D341Med (cell line): ENCODE results near the gene UMODL1.

Source experiments
- DNase-seq: peaks from one replicate; pipeline ENCODE4 v3.0.0; 2012; ENCODE audit warnings: low spot score

Gene UMODL1

GRCh38 chr21:42079008-42079938, 8.2 kb downstream of the UMODL1 start:
- no peak for DNase-seq

- DNase-seq, result no peak
Observed at GRCh38 chr21:42079939-42080787, 9.0 kb downstream of the UMODL1 start.

GRCh38 chr21:42080788-42081083, 9.6 kb downstream of the UMODL1 start:
- DNase-seq, result no peak

- DNase-seq, result no peak
Observed at GRCh38 chr21:42081138-42081537, 10.0 kb downstream of the UMODL1 start.

- DNase-seq, result no peak
Observed at GRCh38 chr21:42081931-42082381, 10.8 kb downstream of the UMODL1 start.

GRCh38 chr21:42082501-42083360, 11.6 kb downstream of the UMODL1 start:
- no peak for DNase-seq

- no peak for DNase-seq
Observed at GRCh38 chr21:42083361-42083690, 12.2 kb downstream of the UMODL1 start.

- DNase-seq, result no peak
Observed at GRCh38 chr21:42084079-42084478, 13.0 kb downstream of the UMODL1 start.

GRCh38 chr21:42085246-42086077, 14.3 kb downstream of the UMODL1 start:
- no peak for DNase-seq

- no peak for DNase-seq
Observed at GRCh38 chr21:42086969-42087368, 15.9 kb downstream of the UMODL1 start.

- DNase-seq, result no peak
Observed at GRCh38 chr21:42088148-42088547, 17.0 kb downstream of the UMODL1 start.

GRCh38 chr21:42088658-42089057, 17.5 kb downstream of the UMODL1 start:
- no peak for DNase-seq

GRCh38 chr21:42089093-42089631, 18.0 kb downstream of the UMODL1 start:
- DNase-seq, result no peak

GRCh38 chr21:42089665-42090310, 18.7 kb downstream of the UMODL1 start:
- no peak for DNase-seq

- DNase-seq, result no peak
Observed at GRCh38 chr21:42091899-42092508, 20.9 kb downstream of the UMODL1 start.

- no peak for DNase-seq
Observed at GRCh38 chr21:42092771-42093170, 21.7 kb downstream of the UMODL1 start.

- DNase-seq, result no peak
Observed at GRCh38 chr21:42093186-42093585, 22.1 kb downstream of the UMODL1 start.

- DNase-seq, result no peak
Observed at GRCh38 chr21:42093991-42094421, 22.9 kb downstream of the UMODL1 start.

- DNase-seq, result no peak
Observed at GRCh38 chr21:42094811-42095210, 23.7 kb downstream of the UMODL1 start.

GRCh38 chr21:42095581-42095980, 24.5 kb downstream of the UMODL1 start:
- no peak for DNase-seq
